GM19193 (cell line): ENCODE measurements around the gene ZFAND2A.
A peak's percentile ranks its signal among the peaks of the same experiment; 100 is the strongest.

Experiments
- POLR2A ChIP-seq: IDR thresholded peaks from 4 replicates; pipeline ENCODE4 v1.6.1; 2011; ENCODE audit not compliant: insufficient read depth, insufficient read length; ENCODE audit errors: extremely low read depth

Gene ZFAND2A

DNA sequence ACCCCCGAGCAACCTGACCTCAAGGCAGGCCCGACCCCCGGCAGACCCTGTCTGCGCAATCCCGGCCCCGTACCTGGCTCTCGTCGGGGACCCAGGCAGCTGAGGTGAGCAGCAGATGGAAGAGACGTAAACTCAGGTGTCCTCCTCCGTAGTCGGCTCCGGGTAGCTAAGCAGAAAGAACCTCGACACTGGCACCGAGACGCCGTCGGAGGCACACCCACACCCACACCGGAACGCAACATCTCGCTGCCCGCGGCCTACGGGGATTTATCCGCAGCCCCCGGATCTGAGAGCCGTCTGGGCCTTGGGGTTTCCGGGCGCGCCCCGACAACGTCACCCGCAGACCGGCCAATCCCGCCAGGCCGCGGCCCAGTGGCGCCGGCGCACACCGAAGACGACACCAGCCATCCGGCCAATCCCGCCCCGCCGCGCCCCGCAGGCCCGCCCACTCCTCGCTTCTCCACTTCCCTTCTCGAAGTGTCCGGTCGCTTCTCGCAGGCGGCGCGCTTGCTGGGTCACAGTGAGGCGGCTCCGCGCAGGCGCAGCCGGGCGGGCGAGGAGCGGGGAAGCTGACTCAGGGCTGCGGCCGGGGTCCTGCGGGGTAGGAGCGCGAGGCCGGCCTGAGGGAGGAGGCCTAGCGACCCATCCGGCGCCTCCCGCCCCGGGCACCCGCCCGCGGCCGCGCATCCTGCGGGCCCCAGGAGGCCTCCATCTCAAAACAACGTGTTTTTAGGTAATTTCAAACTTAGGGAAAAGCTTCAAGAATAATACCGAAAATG is at the start of gene ZFAND2A:
Gene ZFAND2A (minus strand): TSS at position 306 of the 779 bp plus-strand sequence. CDS start 1,984 bp downstream, outside the sequence.
- peak; percentile 94 for TF ChIP-seq POLR2A

- no peak for TF ChIP-seq POLR2A
Observed at GRCh38 chr7:1209097-1209496, 49.1 kb upstream of the ZFAND2A start.

GRCh38 chr7:1204460-1205140 is 44.6 kb upstream of the ZFAND2A start:
- TF ChIP-seq POLR2A: no peak

- no peak for TF ChIP-seq POLR2A
Observed at GRCh38 chr7:1201916-1202315, 41.9 kb upstream of the ZFAND2A start.

DNA sequence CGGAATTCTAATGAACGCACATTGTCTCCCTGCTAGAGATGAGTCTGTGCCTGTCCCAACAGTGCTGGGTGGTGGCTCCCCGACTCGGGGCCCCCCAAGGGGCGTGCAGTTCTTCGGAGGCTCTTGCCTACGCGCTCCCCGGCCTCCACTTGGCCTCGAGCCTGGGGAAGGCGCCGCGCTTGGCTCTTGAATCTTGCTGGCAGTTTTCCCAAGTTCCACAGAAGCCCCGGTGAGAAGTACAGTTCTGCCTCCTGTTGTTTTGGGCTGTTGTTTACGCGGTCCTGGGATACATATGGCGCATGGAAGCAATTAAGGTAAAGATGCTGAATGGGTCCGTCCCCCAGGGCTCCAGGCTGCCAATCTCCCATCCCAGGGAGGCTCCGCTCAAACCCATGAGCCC is 40.0 kb upstream of the ZFAND2A start:
- TF ChIP-seq POLR2A: no peak

DNA sequence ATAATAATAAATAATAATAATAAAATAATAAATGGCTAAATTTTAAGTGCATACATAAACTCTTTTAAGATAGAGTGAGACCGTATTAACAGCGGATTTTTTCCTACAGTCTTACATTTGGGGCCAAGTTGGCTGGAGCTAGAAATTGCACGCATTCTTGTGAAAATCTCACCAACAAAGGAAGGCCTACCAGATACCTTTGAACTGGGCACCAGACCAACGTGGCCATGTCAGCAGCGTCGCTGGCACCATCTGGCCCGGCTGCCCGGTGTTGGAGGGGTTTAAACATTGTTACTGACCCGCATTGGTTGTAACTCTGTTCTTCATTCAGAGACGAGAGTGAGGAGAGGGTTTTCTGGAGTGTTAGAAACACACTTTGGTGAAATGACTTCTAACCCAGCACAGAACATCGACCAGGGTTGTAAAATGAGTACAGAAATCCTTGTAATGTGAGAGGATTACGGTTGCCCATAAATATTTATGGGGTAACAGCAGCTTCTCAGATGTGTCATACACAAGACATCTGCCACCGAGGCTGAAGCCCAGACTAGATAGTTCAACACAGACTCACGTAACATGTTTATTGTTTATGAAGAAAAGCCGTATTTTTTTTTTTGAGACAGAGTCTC is 38.1 kb upstream of the ZFAND2A start:
- no peak for TF ChIP-seq POLR2A

DNA sequence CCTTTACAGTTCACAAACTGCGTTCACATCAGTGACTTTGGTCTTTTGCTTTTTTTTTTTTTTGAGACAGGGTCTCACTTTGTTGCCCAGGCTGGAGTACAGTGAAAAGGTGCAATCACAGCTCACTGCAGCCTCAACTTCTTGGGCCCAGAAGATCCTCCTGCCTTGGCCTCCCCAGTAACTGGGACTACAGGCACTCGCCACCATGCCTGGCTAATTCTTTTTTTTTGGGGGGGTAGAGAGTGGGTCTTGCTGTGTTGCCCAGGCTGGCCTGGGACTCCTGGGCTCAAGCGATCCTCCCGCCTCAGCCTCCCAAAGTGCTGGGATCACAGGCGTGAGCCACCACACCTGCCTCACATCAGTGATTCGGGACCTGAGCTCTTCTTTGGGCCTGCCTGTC is 37.0 kb upstream of the ZFAND2A start:
- no peak for TF ChIP-seq POLR2A

DNA sequence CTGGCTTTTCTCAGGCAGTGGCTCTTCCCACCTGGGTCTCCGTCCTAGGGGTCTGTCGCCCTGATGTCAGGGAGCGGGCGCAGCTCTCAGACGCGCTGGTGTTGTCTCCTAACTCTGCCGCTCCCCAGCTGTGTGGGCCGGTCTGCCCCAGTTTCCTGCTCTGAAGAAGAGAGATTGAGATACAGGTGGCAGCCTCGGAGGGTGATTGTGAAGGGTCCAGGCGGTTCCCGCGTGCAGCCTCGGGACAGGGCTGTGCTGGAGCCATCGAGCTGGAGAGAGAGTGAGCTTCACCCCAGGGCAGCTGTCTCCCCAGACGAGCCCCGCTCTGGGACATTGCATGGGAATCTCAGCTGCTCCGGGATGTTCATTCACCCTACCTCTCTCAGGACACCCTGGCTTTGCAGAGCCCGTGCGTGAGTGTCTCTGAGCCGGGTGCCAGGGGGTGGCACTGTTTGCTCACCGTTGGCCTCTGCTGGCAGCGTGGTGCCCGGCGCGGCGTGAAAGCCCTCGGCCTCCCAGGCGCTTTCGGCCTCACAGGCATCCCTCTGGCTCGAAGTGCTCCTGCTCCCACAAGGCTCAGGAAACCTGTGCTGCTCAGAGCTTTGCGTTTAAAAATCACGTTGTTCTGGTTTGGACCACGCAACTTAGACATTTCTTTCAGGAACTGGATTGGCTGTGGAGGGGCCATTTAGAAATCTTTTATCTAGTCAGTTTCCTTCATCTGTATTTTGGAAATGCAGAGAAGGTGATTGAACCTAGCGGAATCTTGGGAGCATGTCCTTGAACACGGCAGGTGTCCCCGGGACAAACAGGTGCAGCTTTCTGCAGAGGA is 33.8 kb upstream of the ZFAND2A start:
- no peak for TF ChIP-seq POLR2A

- TF ChIP-seq POLR2A: no peak
Observed at GRCh38 chr7:1192171-1192676, 32.2 kb upstream of the ZFAND2A start.

DNA sequence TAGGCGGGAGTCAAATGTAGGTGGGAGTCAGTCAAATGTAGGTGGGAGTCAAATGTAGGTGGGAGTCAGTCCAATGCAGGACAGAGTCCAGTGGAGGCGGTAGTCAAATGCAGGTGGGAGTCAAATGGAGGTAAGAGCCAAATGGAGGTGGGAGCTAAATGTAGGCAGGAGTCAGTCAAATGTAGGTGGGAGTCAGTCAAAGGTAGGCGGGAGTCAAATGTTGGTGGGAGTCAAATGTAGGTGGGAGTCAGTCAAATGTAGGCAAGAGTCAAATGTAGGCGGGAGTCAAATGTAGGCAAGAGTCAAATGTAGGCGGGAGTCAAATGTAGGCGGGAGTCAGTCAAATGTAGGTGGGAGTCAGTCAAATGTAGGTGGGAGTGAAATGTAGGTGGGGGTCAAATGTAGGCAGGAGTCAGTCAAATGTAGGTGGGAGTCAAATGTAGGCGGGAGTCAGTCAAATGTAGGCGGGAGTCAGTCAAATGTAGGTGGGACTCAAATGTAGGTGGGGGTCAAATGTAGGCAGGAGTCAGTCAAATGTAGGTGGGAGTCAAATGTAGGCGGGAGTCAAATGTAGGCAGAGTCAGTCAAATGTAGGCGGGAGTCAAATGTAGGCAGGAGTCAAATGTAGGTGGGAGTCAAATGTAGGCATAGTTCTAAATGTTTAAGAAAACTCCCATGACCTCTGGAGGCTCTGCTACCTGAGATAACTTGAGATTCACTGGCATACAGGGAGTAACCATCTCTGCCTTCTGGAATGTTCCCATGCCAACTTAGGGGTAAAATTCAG is 30.2 kb upstream of the ZFAND2A start:
- no peak for TF ChIP-seq POLR2A

- no peak for TF ChIP-seq POLR2A
Observed at GRCh38 chr7:1188720-1189294, 28.8 kb upstream of the ZFAND2A start.

- no peak for TF ChIP-seq POLR2A
Observed at GRCh38 chr7:1187127-1187526, 27.1 kb upstream of the ZFAND2A start.

- TF ChIP-seq POLR2A: no peak
Observed at GRCh38 chr7:1181640-1182039, 21.6 kb upstream of the ZFAND2A start.

DNA sequence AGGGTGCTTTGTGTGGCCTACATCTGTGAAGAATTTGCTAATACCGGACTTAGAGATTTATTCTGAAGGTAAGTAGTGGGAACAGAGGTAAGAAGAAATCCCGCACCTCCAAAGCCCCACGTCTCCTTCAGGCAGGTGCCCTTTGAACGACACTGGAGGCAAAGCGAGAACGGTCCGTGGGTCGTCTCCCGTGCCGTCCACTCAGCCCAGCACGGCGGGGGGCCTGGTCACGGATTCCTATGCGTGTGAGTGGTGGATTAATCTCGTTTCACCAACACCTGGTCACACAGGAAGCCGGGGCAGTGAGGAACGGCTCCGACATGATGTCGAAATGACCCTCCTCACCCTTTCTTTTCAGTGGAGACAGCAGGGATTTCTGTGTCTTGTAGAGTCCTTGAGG is 21.0 kb upstream of the ZFAND2A start:
- no peak for TF ChIP-seq POLR2A
